ENCODE data around the gene PXMP2. TPM values are rescaled to one million over a fixed set of nuclear protein-coding genes. Genes with fewer than 3 reads are reported as not detected.

The PXMP2 gene
- total RNA-seq, 6 donors from 2014 or later: 16.8 to 41.7 (median 20.9) TPM

- peaks cover 13 to 25% (median 21%) of the 10 kb centered on the region in 4 donors for H3K4me1 ChIP-seq
- DNase-seq: peak; percentile 86 to 98
- TF ChIP-seq EP300 (IDR thresholded peaks at IDR 0.05): peak in 1 of 4 donors; percentile 4
- TF ChIP-seq CTCF (IDR thresholded peaks at IDR 0.05): peak in 1 of 6 experiments; percentile 26
- TF ChIP-seq POLR2A (IDR thresholded peaks at IDR 0.05): peak in 2 of 4 donors; percentile 30 to 82
- peak; percentile 73 to 75 for TF ChIP-seq POLR2AphosphoS5 (IDR thresholded peaks at IDR 0.05)
- H3K27me3 ChIP-seq: no peaks in the 10 kb centered on the region
- peak within 1 kb of the TSS; percentile 49 to 85 (median 72) for H3K27ac ChIP-seq
- peak; percentile 94 to 98 for ATAC-seq (ENCODE audit: low FRiP score in 2 of 2)
- 0% methylated on average over 6 to 41 of the region's 94 CpGs for WGBS, 2 donors
- H3K9me3 ChIP-seq: no peaks in the 10 kb centered on the region
- H3K4me3 ChIP-seq: peak within 1 kb of the TSS; percentile 55 to 99 (median 96)
- H3K36me3 ChIP-seq: peaks cover 0 to 8% (median 6%) of the 10 kb centered on the region in 4 donors
These were observed 23.2 kb downstream of the PXMP2 start, which contains the start of gene PGAM5 for GRCh38 chr12:132710405-132711079. Gene PGAM5 (plus strand): TSS chr12:132710842. CDS start chr12:132710877, 35 bp downstream.

- Histone ChIP-seq H3K27ac (peak overlapping the region; percentile 12 to 85 (median 72)), H3K4me1 (peaks cover 13 to 25% (median 21%) of the 10 kb centered on the region in 4 donors), H3K27me3 (no peaks in the 10 kb centered on the region), H3K36me3 (peaks cover 0 to 16% (median 11%) of the 10 kb centered on the region in 4 donors), H3K9me3 (no peaks in the 10 kb centered on the region), H3K4me3 (peak overlapping the region; percentile 46 to 99 (median 96))
- ATAC-seq (ENCODE audit: low FRiP score in 2 of 2) (peak in 1 of 2 donors; percentile 35), DNase-seq (peak in 1 of 2 donors; percentile 90)
- 11 to 35% methylated on average over 16 to 40 of the region's 59 CpGs for WGBS, 2 donors
- no peak for TF ChIP-seq EP300 (IDR thresholded peaks at IDR 0.05)
- no peak for TF ChIP-seq POLR2AphosphoS5 (IDR thresholded peaks at IDR 0.05)
- TF ChIP-seq POLR2A (IDR thresholded peaks at IDR 0.05): no peak
- no peak for TF ChIP-seq CTCF (IDR thresholded peaks at IDR 0.05)
These were observed 23.9 kb downstream of the PXMP2 start for GRCh38 chr12:132711080-132711843.

GRCh38 chr12:132713123-132713522 lies 25.7 kb downstream of the PXMP2 start:
- Histone ChIP-seq H3K27ac (no peak overlapping the region), H3K9me3 (no peaks in the 10 kb centered on the region), H3K4me3 (no peak overlapping the region), H3K27me3 (no peaks in the 10 kb centered on the region), H3K4me1 (peaks cover 13 to 25% (median 21%) of the 10 kb centered on the region in 4 donors), H3K36me3 (peaks cover 5 to 34% (median 25%) of the 10 kb centered on the region in 4 donors)
- DNase-seq (no peak), ATAC-seq (ENCODE audit: low FRiP score in 2 of 2) (no peak)
- 75 to 78% methylated on average over 2 of the region's 2 CpGs for WGBS, 2 donors
- TF ChIP-seq CTCF (IDR thresholded peaks at IDR 0.05) (no peak), POLR2A (IDR thresholded peaks at IDR 0.05) (no peak), POLR2AphosphoS5 (IDR thresholded peaks at IDR 0.05) (no peak), EP300 (IDR thresholded peaks at IDR 0.05) (no peak)

GRCh38 chr12:132715874-132716273 lies 28.5 kb downstream of the PXMP2 start:
- Histone ChIP-seq H3K4me1 (peaks cover 11 to 17% (median 14%) of the 10 kb centered on the region in 4 donors), H3K9me3 (no peaks in the 10 kb centered on the region), H3K4me3 (no peak overlapping the region), H3K27ac (no peak overlapping the region), H3K36me3 (peaks cover 5 to 59% (median 41%) of the 10 kb centered on the region in 4 donors), H3K27me3 (no peaks in the 10 kb centered on the region)
- DNase-seq (no peak), ATAC-seq (ENCODE audit: low FRiP score in 2 of 2) (no peak)
- TF ChIP-seq POLR2AphosphoS5 (IDR thresholded peaks at IDR 0.05) (no peak), EP300 (IDR thresholded peaks at IDR 0.05) (no peak), CTCF (IDR thresholded peaks at IDR 0.05) (no peak), POLR2A (IDR thresholded peaks at IDR 0.05) (no peak)
- 85 to 91% methylated on average over 9 of the region's 9 CpGs for WGBS, 2 donors

Measured in upper lobe of left lung (tissue), 6 donors.